Measurements from ENCODE around the gene LRRTM4.

DNA sequence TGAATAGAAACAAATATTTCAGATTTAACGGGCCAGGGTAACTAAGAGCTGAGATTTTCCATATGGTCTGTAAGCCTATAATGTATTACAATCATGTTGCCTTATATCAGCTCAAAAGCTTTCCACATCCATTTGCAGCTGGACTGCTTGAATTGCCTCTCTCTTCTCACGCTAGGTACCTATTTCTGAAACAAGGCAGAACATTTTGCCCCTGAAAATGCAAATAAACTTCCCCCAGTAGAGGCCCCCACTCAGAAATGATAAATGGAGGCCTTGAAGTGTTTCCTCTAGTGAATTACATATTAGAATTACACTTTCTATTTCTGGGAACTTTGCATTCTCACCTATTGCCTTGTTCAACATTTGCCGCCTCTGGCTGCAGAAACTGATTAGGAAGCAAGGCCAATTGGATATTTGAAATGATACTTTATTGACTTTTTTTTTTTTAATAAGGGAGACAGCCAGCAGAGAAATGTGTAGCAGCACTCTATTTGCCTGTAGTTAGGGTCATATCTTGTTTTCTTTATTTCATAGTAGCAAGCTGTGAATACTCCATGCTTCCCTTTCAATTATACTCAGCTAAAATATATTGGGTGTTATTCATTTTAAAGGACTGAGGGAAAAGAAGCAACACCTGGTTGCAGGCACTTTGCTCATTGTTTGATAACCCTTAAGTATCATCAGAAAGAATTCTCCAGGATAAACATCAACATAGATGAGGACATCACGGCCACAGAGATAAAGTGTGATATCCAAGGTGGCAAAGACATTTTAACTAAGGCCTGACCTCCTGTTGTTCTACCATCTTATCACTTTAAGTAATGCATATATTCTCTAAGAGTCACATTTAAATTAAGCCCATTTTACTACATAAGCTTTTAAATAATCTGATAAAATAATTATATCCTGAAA, 505.5 kb downstream of the LRRTM4 start:
- TF ChIP-seq EZH2 (IDR thresholded peaks at IDR 0.05; ENCODE audit: low read length, missing control alignments), result no peak
- TF ChIP-seq, protein P1, sequence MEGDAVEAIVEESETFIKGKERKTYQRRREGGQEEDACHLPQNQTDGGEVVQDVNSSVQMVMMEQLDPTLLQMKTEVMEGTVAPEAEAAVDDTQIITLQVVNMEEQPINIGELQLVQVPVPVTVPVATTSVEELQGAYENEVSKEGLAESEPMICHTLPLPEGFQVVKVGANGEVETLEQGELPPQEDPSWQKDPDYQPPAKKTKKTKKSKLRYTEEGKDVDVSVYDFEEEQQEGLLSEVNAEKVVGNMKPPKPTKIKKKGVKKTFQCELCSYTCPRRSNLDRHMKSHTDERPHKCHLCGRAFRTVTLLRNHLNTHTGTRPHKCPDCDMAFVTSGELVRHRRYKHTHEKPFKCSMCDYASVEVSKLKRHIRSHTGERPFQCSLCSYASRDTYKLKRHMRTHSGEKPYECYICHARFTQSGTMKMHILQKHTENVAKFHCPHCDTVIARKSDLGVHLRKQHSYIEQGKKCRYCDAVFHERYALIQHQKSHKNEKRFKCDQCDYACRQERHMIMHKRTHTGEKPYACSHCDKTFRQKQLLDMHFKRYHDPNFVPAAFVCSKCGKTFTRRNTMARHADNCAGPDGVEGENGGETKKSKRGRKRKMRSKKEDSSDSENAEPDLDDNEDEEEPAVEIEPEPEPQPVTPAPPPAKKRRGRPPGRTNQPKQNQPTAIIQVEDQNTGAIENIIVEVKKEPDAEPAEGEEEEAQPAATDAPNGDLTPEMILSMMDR (conservative IDR thresholded peaks at IDR 0.05 in 1 of 2, IDR thresholded peaks at IDR 0.05 in 1 of 2; ENCODE audit: low read depth in 1 of 2, low read length in 2 of 2), result no peak
